HG02678 (cell line): ENCODE data around the gene CDC20.

Experiments used
- ATAC-seq: cut with Tn5 transposase; IDR thresholded peaks from one replicate; pipeline ENCODE4 v1.9.1; 2021; ENCODE audit warnings: mild to moderate bottlenecking, moderate library complexity; ENCODE audit not compliant: unreplicated experiment

CDC20 gene

GRCh38 chr1:43358746-43359693 is at the start of gene CDC20:
Gene CDC20 (plus strand): TSS chr1:43358981. CDS start chr1:43359216, 235 bp downstream.
- peak; percentile 97 for ATAC-seq

GRCh38 chr1:43309405-43310025 is 49.3 kb upstream of the CDC20 start:
- ATAC-seq = no peak

- ATAC-seq = no peak
Observed at GRCh38 chr1:43311521-43311920, 47.3 kb upstream of the CDC20 start.

GRCh38 chr1:43312212-43312623 is 46.6 kb upstream of the CDC20 start:
- ATAC-seq = no peak

DNA sequence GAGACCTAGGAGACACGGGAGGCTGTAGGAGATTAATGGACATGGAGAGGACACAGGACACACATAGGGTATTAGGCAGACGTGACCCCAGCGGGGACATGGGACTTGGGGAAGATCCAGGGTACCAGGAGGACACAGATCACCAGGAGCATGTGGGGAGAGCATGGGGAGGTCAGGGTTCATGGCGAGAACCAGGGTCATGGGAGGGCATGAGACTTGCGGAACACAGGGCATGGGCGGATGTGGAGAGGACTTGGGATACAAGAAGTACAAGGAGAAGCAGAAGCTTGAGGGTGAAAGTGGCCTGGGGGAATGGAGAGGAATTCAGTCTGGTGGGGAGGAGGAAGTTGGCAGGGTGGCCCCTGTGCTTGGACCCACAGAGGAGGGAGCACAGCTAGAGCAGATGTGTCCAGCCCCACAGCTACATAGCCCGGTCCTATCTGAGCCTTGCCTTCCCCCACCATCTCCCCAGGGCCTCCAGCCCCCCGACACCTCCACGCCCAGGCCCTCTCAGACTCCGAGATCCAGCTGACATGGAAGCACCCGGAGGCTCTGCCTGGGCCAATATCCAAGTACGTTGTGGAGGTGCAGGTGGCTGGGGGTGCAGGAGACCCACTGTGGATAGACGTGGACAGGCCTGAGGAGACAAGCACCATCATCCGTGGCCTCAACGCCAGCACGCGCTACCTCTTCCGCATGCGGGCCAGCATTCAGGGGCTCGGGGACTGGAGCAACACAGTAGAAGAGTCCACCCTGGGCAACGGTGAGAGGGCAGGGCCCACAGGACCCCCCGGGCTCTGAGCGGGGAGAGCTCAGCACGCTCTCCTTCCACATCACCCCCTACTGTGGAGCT is 45.9 kb upstream of the CDC20 start:
- no peak for ATAC-seq

- no peak for ATAC-seq
Observed at GRCh38 chr1:43313771-43314170, 45.0 kb upstream of the CDC20 start.

DNA sequence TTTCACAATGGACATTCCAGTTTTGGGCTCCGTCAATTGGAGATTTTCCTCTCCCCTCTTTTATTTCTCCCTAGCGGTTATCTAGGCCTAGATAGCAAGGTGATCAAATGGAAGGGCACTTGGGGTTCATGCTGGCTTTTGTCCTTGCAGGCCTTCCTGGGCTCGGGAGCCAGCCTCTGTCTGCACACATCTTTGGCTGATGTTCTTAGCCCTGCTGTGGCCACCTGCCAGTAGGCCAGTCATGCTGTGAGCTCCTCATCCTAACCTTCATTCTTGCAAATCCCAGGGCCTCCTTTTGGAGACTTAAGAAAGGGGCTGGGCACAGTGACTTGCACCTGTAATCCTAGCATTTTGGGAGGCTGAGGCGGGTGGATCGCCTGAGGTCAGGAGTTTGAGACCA is 44.5 kb upstream of the CDC20 start:
- ATAC-seq = no peak

DNA sequence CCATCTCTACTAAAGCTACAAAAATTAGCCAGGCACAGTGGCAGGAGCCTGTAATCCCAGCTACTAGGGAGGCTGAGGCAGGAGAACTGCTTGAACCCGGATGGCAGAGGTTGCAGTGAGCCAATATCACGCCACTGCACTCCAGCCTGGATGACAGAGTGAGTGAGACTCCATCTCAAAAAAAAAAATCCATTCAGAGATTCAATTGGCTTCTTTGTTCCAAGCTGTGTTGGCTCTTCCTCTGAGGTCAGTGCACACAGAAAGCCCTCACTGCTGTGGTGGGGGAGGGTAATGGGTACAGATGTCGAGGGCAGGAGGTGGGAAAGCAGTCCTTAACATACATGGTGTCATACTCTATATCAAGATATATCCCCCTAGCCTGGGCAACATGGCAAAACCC is 43.3 kb upstream of the CDC20 start:
- ATAC-seq = no peak

DNA sequence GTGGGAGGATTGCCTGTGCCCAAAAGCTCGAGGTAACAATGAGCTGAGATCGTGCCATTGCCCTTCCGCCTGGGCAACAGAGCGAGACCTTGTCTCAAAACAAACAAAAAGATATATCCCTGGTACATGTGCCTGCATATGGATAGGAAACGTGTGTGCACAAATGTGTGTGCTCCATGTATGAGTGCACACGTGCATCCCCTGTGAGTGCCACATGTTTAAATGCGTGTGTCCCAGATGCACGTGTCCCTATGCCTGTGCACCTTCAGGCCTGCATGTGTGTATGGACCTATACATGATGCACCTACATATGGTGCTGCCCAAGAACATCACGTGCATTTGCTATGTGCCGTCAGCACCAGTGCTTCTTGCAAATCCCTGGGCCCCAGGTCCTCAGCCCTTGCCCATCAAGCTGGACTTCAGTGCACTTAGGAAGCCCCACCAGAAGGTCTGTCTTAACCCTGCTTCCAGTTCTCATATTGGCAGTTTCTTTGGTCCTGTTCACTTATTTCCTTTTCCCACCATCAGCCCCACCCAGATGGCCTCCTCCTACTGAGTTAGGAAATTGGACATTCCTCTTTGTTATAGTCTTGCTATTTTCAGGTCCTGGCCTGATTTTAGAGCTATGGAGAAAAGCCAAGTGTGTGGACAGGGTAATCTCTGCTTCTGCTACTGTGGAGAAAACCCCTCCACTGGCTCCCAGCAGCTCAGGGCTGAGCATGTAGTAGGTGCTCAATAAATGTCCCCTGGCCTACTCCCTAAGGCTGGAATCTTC is 42.6 kb upstream of the CDC20 start:
- no peak for ATAC-seq

- no peak for ATAC-seq
Observed at GRCh38 chr1:43316738-43317520, 41.9 kb upstream of the CDC20 start.

GRCh38 chr1:43317817-43318471 is 40.8 kb upstream of the CDC20 start:
- ATAC-seq = no peak

DNA sequence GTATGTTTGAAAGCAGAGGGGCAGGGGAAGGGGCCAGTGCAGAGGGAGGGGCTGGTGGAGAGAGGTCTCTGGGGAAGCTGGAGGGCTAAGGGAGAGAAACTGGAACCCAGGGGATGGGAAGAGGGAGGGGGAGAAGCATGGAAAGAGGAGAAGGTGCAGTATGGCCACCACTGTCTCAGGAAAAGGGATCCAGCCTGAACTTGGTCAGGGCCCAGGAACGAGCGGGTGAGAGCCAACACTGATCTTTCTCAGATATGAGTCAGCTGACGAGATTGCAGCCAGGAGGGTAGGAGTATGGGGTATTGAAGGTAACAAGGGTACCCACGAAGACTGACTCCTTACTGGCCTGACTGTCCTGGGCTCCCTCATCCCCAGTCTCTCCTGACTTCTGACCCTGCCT is 40.0 kb upstream of the CDC20 start:
- ATAC-seq = no peak

DNA sequence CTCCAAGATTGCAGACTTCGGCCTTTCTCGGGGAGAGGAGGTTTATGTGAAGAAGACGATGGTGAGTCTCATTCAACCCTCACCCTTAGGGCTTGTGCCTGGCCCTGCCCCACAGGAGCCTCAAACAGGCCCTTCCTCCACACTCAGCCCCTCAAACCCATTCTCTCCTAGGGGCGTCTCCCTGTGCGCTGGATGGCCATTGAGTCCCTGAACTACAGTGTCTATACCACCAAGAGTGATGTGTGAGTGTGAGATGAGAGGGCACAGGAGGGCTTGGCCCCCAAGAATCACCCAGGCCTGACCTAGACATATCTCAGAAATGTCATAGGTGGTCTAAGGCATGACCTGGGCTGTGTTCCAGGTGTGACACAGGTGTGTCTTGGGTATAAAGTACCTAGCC is 39.5 kb upstream of the CDC20 start:
- ATAC-seq = no peak

GRCh38 chr1:43319766-43320165 is 39.0 kb upstream of the CDC20 start:
- no peak for ATAC-seq

GRCh38 chr1:43321331-43321891 is 37.4 kb upstream of the CDC20 start:
- no peak for ATAC-seq

- no peak for ATAC-seq
Observed at GRCh38 chr1:43322506-43322905, 36.3 kb upstream of the CDC20 start.

GRCh38 chr1:43324810-43325209 is 34.0 kb upstream of the CDC20 start:
- ATAC-seq = no peak

DNA sequence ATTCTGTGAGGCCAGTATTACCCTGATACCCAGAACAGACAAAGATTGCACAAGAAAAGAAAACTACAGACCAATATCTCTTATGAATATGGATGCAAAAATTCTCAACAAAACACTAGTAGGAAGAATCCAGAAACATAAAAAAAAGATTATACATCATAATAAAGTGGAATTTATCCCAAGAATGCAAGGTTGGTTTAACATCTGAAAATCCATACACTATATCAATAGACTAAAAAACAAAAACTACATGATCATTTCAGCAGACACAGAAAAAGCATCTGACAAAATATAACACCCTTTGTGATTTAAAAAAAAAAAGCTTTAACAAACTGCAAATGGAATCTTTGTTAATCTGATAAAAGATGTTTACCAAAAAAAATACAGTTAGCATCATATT is 33.4 kb upstream of the CDC20 start:
- no peak for ATAC-seq
